ENCODE measurements around the gene LYVE1. TPM values are rescaled to one million over a fixed set of nuclear protein-coding genes. Genes with fewer than 3 reads are reported as not detected.

Gene LYVE1
- 0.48 to 1.2 TPM (median 0.59 TPM) in 5 replicates for total RNA-seq (2022; extraction: Qiagen RNA extraction)

GRCh38 chr11:10568486-10568941 is at the start of gene LYVE1:
Gene LYVE1, minus strand, starts transcription at chr11:10568665. Its CDS starts 133 bp downstream, at chr11:10568532.

GRCh38 chr11:10540915-10541560 is 27.4 kb downstream of the LYVE1 start, which contains the start of gene RNF141:
Gene RNF141, minus strand, starts transcription at chr11:10541187. Its CDS starts 7,029 bp downstream, at chr11:10534158.

Other genes starting within 250 kb of the LYVE1 start
- gene AMPD3, start 113.4 kb downstream of the LYVE1 start, total RNA-seq (2022; extraction: Qiagen RNA extraction): 6.5 to 7.6 TPM (median 7.0 TPM) in 5 replicates
- gene RNF141, start 27.5 kb downstream of the LYVE1 start, total RNA-seq (2022; extraction: Qiagen RNA extraction): 21.5 to 27.1 TPM (median 25.9 TPM) in 5 replicates
- 0.03 to 0.09 TPM (median 0.07 TPM) in 5 replicates for gene IRAG1, start 125.1 kb upstream of the LYVE1 start, total RNA-seq (2022; extraction: Qiagen RNA extraction)
- gene CTR9, start 182.6 kb upstream of the LYVE1 start, total RNA-seq (2022; extraction: Qiagen RNA extraction): 21.0 to 28.8 TPM (median 22.6 TPM) in 5 replicates
- gene EIF4G2, start 240.3 kb upstream of the LYVE1 start, total RNA-seq (2022; extraction: Qiagen RNA extraction): 472 to 852 TPM (median 512 TPM) in 5 replicates